HG03280 (cell line): Measurements from ENCODE around the gene ZNF48.

Experiments
- ATAC-seq: cut with Tn5 transposase; IDR thresholded peaks from one replicate; pipeline ENCODE4 v1.9.1; 2021; ENCODE audit warnings: mild to moderate bottlenecking, moderate library complexity; ENCODE audit not compliant: unreplicated experiment

ZNF48 gene

GRCh38 chr16:30401768-30402425 lies 6.7 kb downstream of the ZNF48 start:
- ATAC-seq: no peak

- ATAC-seq: no peak
These were observed 11.5 kb downstream of the ZNF48 start for GRCh38 chr16:30406795-30407101.

GRCh38 chr16:30407102-30407803 lies 12.0 kb downstream of the ZNF48 start, which contains the start of gene ZNF771:
ZNF771 (plus strand) TSS chr16:30407606; CDS start chr16:30408054, 448 bp downstream.
- ATAC-seq: peak; percentile 79

GRCh38 chr16:30407804-30408534 lies 12.7 kb downstream of the ZNF48 start:
- no peak for ATAC-seq

GRCh38 chr16:30409125-30410060 lies 14.2 kb downstream of the ZNF48 start:
- ATAC-seq: peak; percentile 41

GRCh38 chr16:30413112-30413806 lies 18.0 kb downstream of the ZNF48 start:
- ATAC-seq: no peak

- ATAC-seq: no peak
These were observed 18.9 kb downstream of the ZNF48 start for GRCh38 chr16:30414159-30414558.

- ATAC-seq: no peak
These were observed 20.9 kb downstream of the ZNF48 start for GRCh38 chr16:30416047-30416603.

- peak; percentile 14 for ATAC-seq
These were observed 21.7 kb downstream of the ZNF48 start for GRCh38 chr16:30416624-30417528.

- ATAC-seq: peak; percentile 81
These were observed 22.5 kb downstream of the ZNF48 start for GRCh38 chr16:30417529-30418349.

GRCh38 chr16:30418350-30419181 lies 23.3 kb downstream of the ZNF48 start:
- ATAC-seq: no peak

GRCh38 chr16:30421010-30421409 lies 25.8 kb downstream of the ZNF48 start:
- ATAC-seq: no peak

- ATAC-seq: no peak
These were observed 32.8 kb downstream of the ZNF48 start for GRCh38 chr16:30428055-30428454.

GRCh38 chr16:30429418-30429677 lies 34.1 kb downstream of the ZNF48 start:
- no peak for ATAC-seq

GRCh38 chr16:30429678-30430427 lies 34.6 kb downstream of the ZNF48 start, which contains the start of gene DCTPP1:
DCTPP1 (minus strand) TSS chr16:30430030; CDS start chr16:30429980, 50 bp downstream.
- peak; percentile 96 for ATAC-seq

- peak; percentile 6 for ATAC-seq
These were observed 35.3 kb downstream of the ZNF48 start for GRCh38 chr16:30430428-30430970.
